HCT116 (cell line): Measurements from ENCODE around the gene ADGRA1.

Experiments
- CBX3 ChIP-seq: IDR thresholded peaks from 2 replicates; pipeline ENCODE4 v1.6.1; 2012; ENCODE audit warnings: low read depth
- CTCF ChIP-seq, 3 experiments: fragments of 200-600 bp in 1 of 3; sonication (generic) in 1 of 3; IDR thresholded peaks in 2 of 3; conservative IDR thresholded peaks in 1 of 3; 2 replicates each; pipeline ENCODE4 v1.5.1; 2012 to 2017; ENCODE audit warnings: low read depth in 2 of 3, low read length in 2 of 3, antibody characterized with exemption in 1 of 3, borderline replicate concordance in 1 of 3, control low read depth in 1 of 3, mild to moderate bottlenecking in 1 of 3, mixed read lengths in 1 of 3, mixed run types in 1 of 3, moderate library complexity in 1 of 3; ENCODE audit not compliant: insufficient read depth in 1 of 3
- EZH2 ChIP-seq: fragments of 200-600 bp; sonication (generic); IDR thresholded peaks from 2 replicates; pipeline ENCODE4 v1.6.1; 2017; ENCODE audit warnings: antibody characterized with exemption, mixed run types
- EZH2phosphoT487 ChIP-seq: fragments of 200-600 bp; IDR thresholded peaks from 2 replicates; pipeline ENCODE4 v1.6.1; 2018; ENCODE audit warnings: antibody characterized with exemption, borderline replicate concordance
- MAX ChIP-seq: IDR thresholded peaks from 2 replicates; pipeline ENCODE4 v1.6.1; 2012
- POLR2A ChIP-seq: IDR thresholded peaks from 2 replicates; pipeline ENCODE4 v1.7.0; 2011; ENCODE audit warnings: borderline replicate concordance; ENCODE audit not compliant: insufficient read depth, insufficient read length; ENCODE audit errors: extremely low read depth
- POLR2AphosphoS5 ChIP-seq: IDR thresholded peaks from 2 replicates; pipeline ENCODE4 v1.6.1; 2011; ENCODE audit warnings: mild to moderate bottlenecking, low read depth, low read length, moderate library complexity
- RAD21 ChIP-seq: IDR thresholded peaks from 2 replicates; pipeline ENCODE4 v1.6.1; 2012; ENCODE audit warnings: low read depth, mild to moderate bottlenecking
- REST ChIP-seq: IDR thresholded peaks from 2 replicates; pipeline ENCODE4 v1.6.1; 2012; ENCODE audit warnings: low read depth
- SIN3A ChIP-seq: IDR thresholded peaks from 2 replicates; pipeline ENCODE4 v1.6.1; 2012; ENCODE audit warnings: low read depth
- SP1 ChIP-seq: IDR thresholded peaks from 2 replicates; pipeline ENCODE4 v1.6.1; 2012; ENCODE audit warnings: low read depth
- YY1 ChIP-seq: IDR thresholded peaks from 2 replicates; pipeline ENCODE4 v1.6.1; 2011; ENCODE audit warnings: low read length, low read depth, moderate library complexity, mild to moderate bottlenecking; ENCODE audit not compliant: insufficient replicate concordance; ENCODE audit errors: extremely low read depth
- ZNF274 ChIP-seq: fragments of 200-500 bp; sonication (Bioruptor generic); IDR thresholded peaks from 2 replicates; pipeline ENCODE4 v1.6.1; 2014; ENCODE audit warnings: mild to moderate bottlenecking, low read depth, low read length, inconsistent platforms

DNA sequence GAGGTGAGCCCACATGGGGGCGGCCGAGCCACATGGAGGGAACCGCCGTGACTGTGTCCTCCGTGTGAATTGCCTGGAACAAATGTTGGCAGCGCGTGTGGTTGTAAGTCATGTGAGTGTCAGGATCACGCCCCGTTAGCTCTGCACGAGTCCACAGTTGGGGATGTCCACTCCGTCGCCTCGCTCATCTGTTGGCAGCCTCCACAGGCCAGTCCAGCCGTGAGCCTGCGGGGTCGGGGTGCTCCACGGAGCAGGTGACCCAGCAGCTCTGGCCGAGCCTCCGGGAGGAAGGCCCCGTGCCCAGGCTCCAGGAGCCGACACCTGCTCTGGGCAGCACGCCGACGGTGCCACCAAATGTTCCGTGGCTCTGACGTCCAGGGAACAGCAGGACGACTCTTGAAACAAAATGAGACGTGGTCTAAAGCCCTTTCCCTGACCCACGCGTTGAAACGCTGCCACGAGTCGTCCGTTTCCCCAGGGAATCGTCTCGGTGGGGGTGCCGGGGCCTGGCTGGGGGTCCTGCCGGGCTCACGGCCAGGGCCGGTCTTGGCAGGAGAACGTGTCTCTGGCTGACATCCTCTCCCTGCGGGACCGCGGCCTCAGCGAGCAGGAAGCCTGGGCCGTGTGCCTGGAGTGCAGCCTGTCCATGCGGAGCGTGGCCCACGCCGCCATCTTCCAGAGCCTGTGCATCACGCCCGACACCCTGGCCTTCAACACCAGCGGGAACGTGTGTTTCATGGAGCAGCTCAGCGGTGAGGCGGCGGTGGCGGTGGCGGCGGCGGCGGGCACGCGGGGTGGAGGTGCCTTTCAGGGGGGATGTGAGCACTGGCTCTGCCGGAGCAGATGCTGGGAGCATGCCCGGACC is 79.3 kb downstream of the ADGRA1 start:
- no peak for TF ChIP-seq POLR2A
- TF ChIP-seq CTCF (IDR thresholded peaks at IDR 0.05 in 2 of 3, conservative IDR thresholded peaks at IDR 0.05 in 1 of 3; ENCODE audit: borderline replicate concordance in 1 of 3, insufficient read depth in 1 of 3, low read depth in 2 of 3, low read length in 2 of 3) = no peak
- TF ChIP-seq SP1 = no peak
- no peak for TF ChIP-seq CBX3
- no peak for TF ChIP-seq SIN3A
- TF ChIP-seq ZNF274 = no peak
- no peak for TF ChIP-seq POLR2AphosphoS5
- no peak for TF ChIP-seq YY1
- TF ChIP-seq RAD21 = no peak
- TF ChIP-seq EZH2phosphoT487 = no peak
- no peak for TF ChIP-seq MAX
- TF ChIP-seq REST = no peak
- TF ChIP-seq EZH2 = no peak
